HEK293 (cell line): Measurements from ENCODE around the gene FOXA2.

Experiments used
- CTCF ChIA-PET: fragments of 350-600 bp; formaldehyde crosslinking; extraction: SDS; loops from one replicate; lab custom pipeline; 2021; ENCODE audit warnings: antibody characterized with exemption; lab: Yijun Ruan, JAX
- POLR2A ChIA-PET: fragments of 300-600 bp; formaldehyde crosslinking; extraction: SDS; loops from one replicate; lab custom pipeline; 2020; ENCODE audit warnings: antibody characterized with exemption, inconsistent platforms; lab: Yijun Ruan, JAX
- H3K27ac ChIP-seq: fragments of 200-500 bp; sonication (Bioruptor generic); 2 replicates; pipeline ENCODE4 v1.5.1; 2014; ENCODE audit warnings: low read depth, low read length, control low read depth, inconsistent platforms; ENCODE audit errors: extremely low read depth
- H3K36me3 ChIP-seq, 2 experiments: fragments of 200-500 bp in 1 of 2; sonication (Bioruptor generic) in 1 of 2; 1 replicate in 1 of 2; 2 replicates in 1 of 2; pipeline ENCODE4 v1.5.1; 2014 to 2017; ENCODE audit warnings: inconsistent platforms in 2 of 2, low read length in 2 of 2; ENCODE audit not compliant: control insufficient read depth in 2 of 2, insufficient read depth in 1 of 2
- H3K4me1 ChIP-seq: fragments of 200-500 bp; sonication (Bioruptor generic); 2 replicates; pipeline ENCODE4 v1.5.1; 2014; ENCODE audit warnings: mild to moderate bottlenecking, low read length, inconsistent platforms; ENCODE audit not compliant: control insufficient read depth, insufficient read depth
- H3K4me3 ChIP-seq: 2 replicates; pipeline ENCODE4 v1.5.1; 2011; ENCODE audit warnings: low read depth, mild to moderate bottlenecking, control low read depth, low read length, moderate library complexity
- H3K9me3 ChIP-seq: fragments of 200-500 bp; sonication (Bioruptor generic); 2 replicates; pipeline ENCODE4 v1.5.1; 2014; ENCODE audit warnings: low read depth, low read length, inconsistent platforms; ENCODE audit not compliant: control insufficient read depth, insufficient read depth
- AEBP2 ChIP-seq: fragments of 450-650 bp; formaldehyde crosslinking; IDR thresholded peaks from 2 replicates; pipeline ENCODE4 v1.5.1; 2016; ENCODE audit warnings: missing biosample characterization, missing genetic modification characterization, borderline replicate concordance
- HOXA7 ChIP-seq: sonication (generic); formaldehyde crosslinking; IDR thresholded peaks from 2 replicates; pipeline ENCODE4 v1.8.1; 2022; ENCODE audit warnings: missing genetic modification reagents, borderline replicate concordance
- KLF1 ChIP-seq: fragments of 450-650 bp; formaldehyde crosslinking; IDR thresholded peaks from 2 replicates; pipeline ENCODE4 v1.5.1; 2016; ENCODE audit warnings: missing biosample characterization, missing genetic modification characterization
- KLF10 ChIP-seq: fragments of 450-650 bp; IDR thresholded peaks from 2 replicates; pipeline ENCODE4 v1.5.1; 2018; ENCODE audit warnings: missing biosample characterization, mild to moderate bottlenecking, missing genetic modification characterization
- OVOL3 ChIP-seq: fragments of 450-650 bp; formaldehyde crosslinking; IDR thresholded peaks from 2 replicates; pipeline ENCODE4 v1.5.1; 2016; ENCODE audit warnings: missing biosample characterization, missing genetic modification characterization
- TSHZ1 ChIP-seq: fragments of 450-650 bp; formaldehyde crosslinking; IDR thresholded peaks from 2 replicates; pipeline ENCODE4 v1.5.1; 2016; ENCODE audit warnings: missing biosample characterization, missing genetic modification characterization, borderline replicate concordance
- ZFP3 ChIP-seq: fragments of 450-650 bp; formaldehyde crosslinking; IDR thresholded peaks from 2 replicates; pipeline ENCODE4 v1.5.1; 2016; ENCODE audit warnings: low read depth, missing biosample characterization, missing genetic modification characterization
- ZNF121 ChIP-seq: fragments of 450-650 bp; formaldehyde crosslinking; IDR thresholded peaks from 2 replicates; pipeline ENCODE4 v1.5.1; 2016; ENCODE audit warnings: missing biosample characterization, missing genetic modification characterization
- ZNF133 ChIP-seq: fragments of 450-650 bp; formaldehyde crosslinking; IDR thresholded peaks from 2 replicates; pipeline ENCODE4 v1.5.1; 2016; ENCODE audit warnings: missing biosample characterization, missing genetic modification characterization
- ZNF202 ChIP-seq: fragments of 450-650 bp; formaldehyde crosslinking; IDR thresholded peaks from 2 replicates; pipeline ENCODE4 v1.5.1; 2016; ENCODE audit warnings: missing biosample characterization, missing genetic modification characterization, borderline replicate concordance
- ZNF223 ChIP-seq: fragments of 450-650 bp; formaldehyde crosslinking; IDR thresholded peaks from 2 replicates; pipeline ENCODE4 v1.5.1; 2016; ENCODE audit warnings: missing biosample characterization, missing genetic modification characterization
- ZNF248 ChIP-seq: fragments of 450-650 bp; formaldehyde crosslinking; IDR thresholded peaks from 2 replicates; pipeline ENCODE4 v1.5.1; 2017; ENCODE audit warnings: missing biosample characterization, missing genetic modification characterization
- ZNF280C ChIP-seq: fragments of 450-650 bp; formaldehyde crosslinking; IDR thresholded peaks from 2 replicates; pipeline ENCODE4 v1.5.1; 2016; ENCODE audit warnings: missing biosample characterization, missing genetic modification characterization
- ZNF354C ChIP-seq: fragments of 450-650 bp; formaldehyde crosslinking; IDR thresholded peaks from 2 replicates; pipeline ENCODE4 v1.5.1; 2016; ENCODE audit warnings: missing biosample characterization, missing genetic modification characterization, low read depth, borderline replicate concordance
- ZNF366 ChIP-seq: fragments of 450-650 bp; formaldehyde crosslinking; conservative IDR thresholded peaks from 2 replicates; pipeline ENCODE4 v1.5.1; 2016; ENCODE audit warnings: missing biosample characterization, missing genetic modification characterization
- ZNF404 ChIP-seq: fragments of 450-650 bp; formaldehyde crosslinking; IDR thresholded peaks from 2 replicates; pipeline ENCODE4 v1.5.1; 2017; ENCODE audit warnings: missing biosample characterization, missing genetic modification characterization
- ZNF510 ChIP-seq: fragments of 450-650 bp; formaldehyde crosslinking; IDR thresholded peaks from 2 replicates; pipeline ENCODE4 v1.5.1; 2018; ENCODE audit warnings: mild to moderate bottlenecking, missing genetic modification characterization, missing biosample characterization; ENCODE audit not compliant: insufficient replicate concordance
- ZNF558 ChIP-seq: fragments of 450-650 bp; formaldehyde crosslinking; IDR thresholded peaks from 2 replicates; pipeline ENCODE4 v1.5.1; 2016; ENCODE audit warnings: missing biosample characterization, missing genetic modification characterization
- ZNF785 ChIP-seq: fragments of 450-650 bp; formaldehyde crosslinking; IDR thresholded peaks from 2 replicates; pipeline ENCODE4 v1.5.1; 2016; ENCODE audit warnings: missing biosample characterization, missing genetic modification characterization
- ZSCAN23 ChIP-seq: fragments of 450-650 bp; formaldehyde crosslinking; IDR thresholded peaks from 2 replicates; pipeline ENCODE4 v1.5.1; 2016; ENCODE audit warnings: missing biosample characterization, missing genetic modification characterization

Gene FOXA2

GRCh38 chr20:22582386-22582963 lies 1.9 kb downstream of the FOXA2 start:
- POLR2A ChIA-PET = no interaction called here
- Histone ChIP-seq H3K36me3 (peaks cover 0 to 3% of the 10 kb centered on the region in 2 experiments; a peak in 1 of 3 replicates), H3K4me3 (no peak overlapping the region), H3K4me1 (0 out of 2 replicates have a peak, but pooled peaks cover 2% of the 10 kb centered on the region)
- TF ChIP-seq HOXA7 (CRISPR knock-in tag) (no peak), ZNF404 (no peak), ZNF223 (no peak), AEBP2 (no peak), ZNF785 (tag by site-specific recombination) (no peak)
- TF ChIP-seq, all 188 proteins: peak for 0
- CTCF ChIA-PET = no interaction called here
- Histone ChIP-seq H3K9me3 (no peaks in the 10 kb centered on the region), H3K27ac (no peak overlapping the region)

GRCh38 chr20:22581437-22582385 lies 2.7 kb downstream of the FOXA2 start:
- H3K27ac ChIP-seq = no peak overlapping the region
- H3K4me1 ChIP-seq = 0 out of 2 replicates have a peak, but pooled peaks cover 2% of the 10 kb centered on the region
- POLR2A ChIA-PET = no interaction called here
- H3K36me3 ChIP-seq = peaks cover 0 to 3% of the 10 kb centered on the region in 2 experiments; a peak in 1 of 3 replicates
- no peaks in the 10 kb centered on the region for H3K9me3 ChIP-seq
- H3K4me3 ChIP-seq = no peak overlapping the region
- no peak for TF ChIP-seq ZSCAN23 (tag by site-specific recombination)
- no peak for TF ChIP-seq ZNF133 (tag by site-specific recombination)
- no peak for TF ChIP-seq ZNF558
- no peak for TF ChIP-seq TSHZ1
- TF ChIP-seq ZNF404 = no peak
- no peak for TF ChIP-seq OVOL3 (tag by site-specific recombination)
- no peak for TF ChIP-seq ZFP3 (tag by site-specific recombination)
- TF ChIP-seq ZNF202 (tag by site-specific recombination) = no peak
- TF ChIP-seq ZNF121 = no peak
- TF ChIP-seq ZNF366 (tag by site-specific recombination) = no peak
- no peak for TF ChIP-seq AEBP2
- no peak for TF ChIP-seq KLF10 (tag by site-specific recombination)
- no peak for TF ChIP-seq KLF1 (tag by site-specific recombination)
- no peak for TF ChIP-seq ZNF510 (tag by site-specific recombination)
- no peak for TF ChIP-seq ZNF354C (tag by site-specific recombination)
- TF ChIP-seq ZNF280C = no peak
- no peak for TF ChIP-seq ZNF248
- TF ChIP-seq, all 188 proteins: peak for 0
- CTCF ChIA-PET = no interaction called here
